ENCODE results near the gene ZNF724.

ZNF724 gene

GRCh38 chr19:23203841-23204344, 46.3 kb downstream of the ZNF724 start (continued):
- TF ChIP-seq CREB5 (CRISPR knock-in tag; IDR thresholded peaks at IDR 0.05; ENCODE audit: low read depth) (no peak), RARB (CRISPR knock-in tag; IDR thresholded peaks at IDR 0.05) (no peak), TOX (CRISPR knock-in tag; IDR thresholded peaks at IDR 0.05; ENCODE audit: borderline replicate concordance) (no peak)

GRCh38 chr19:23190341-23190740, 59.9 kb downstream of the ZNF724 start:
- no peak for TF ChIP-seq POU6F1 (CRISPR knock-in tag; IDR thresholded peaks at IDR 0.05; ENCODE audit: borderline replicate concordance, low read depth)
- TF ChIP-seq ISL1 (CRISPR knock-in tag; IDR thresholded peaks at IDR 0.05): no peak
- no peak for TF ChIP-seq ZNF8 (CRISPR knock-in tag; IDR thresholded peaks at IDR 0.05)
- TF ChIP-seq PPARA (CRISPR knock-in tag; IDR thresholded peaks at IDR 0.05; ENCODE audit: borderline replicate concordance): no peak
- TF ChIP-seq ZNF565 (CRISPR knock-in tag; conservative IDR thresholded peaks at IDR 0.05; ENCODE audit: low read depth): no peak
- no peak for TF ChIP-seq PATZ1 (CRISPR knock-in tag; IDR thresholded peaks at IDR 0.05; ENCODE audit: borderline replicate concordance)
- TF ChIP-seq TSHZ2 (CRISPR knock-in tag; IDR thresholded peaks at IDR 0.05): no peak
- TF ChIP-seq OSR1 (CRISPR knock-in tag; IDR thresholded peaks at IDR 0.05): no peak
- no peak for TF ChIP-seq ARNTL (CRISPR knock-in tag; IDR thresholded peaks at IDR 0.05; ENCODE audit: borderline replicate concordance, low read depth)
- no peak for TF ChIP-seq CREB5 (CRISPR knock-in tag; IDR thresholded peaks at IDR 0.05; ENCODE audit: low read depth)
- TF ChIP-seq BACH2 (CRISPR knock-in tag; IDR thresholded peaks at IDR 0.05; ENCODE audit: borderline replicate concordance): no peak
- no peak for TF ChIP-seq GLIS3 (CRISPR knock-in tag; IDR thresholded peaks at IDR 0.05)
- no peak for TF ChIP-seq CSRNP3 (CRISPR knock-in tag; IDR thresholded peaks at IDR 0.05)
- TF ChIP-seq SNAI2 (CRISPR knock-in tag; IDR thresholded peaks at IDR 0.05): no peak
- TF ChIP-seq ZFP30 (CRISPR knock-in tag; IDR thresholded peaks at IDR 0.05): no peak
- no peak for TF ChIP-seq ZNF70 (CRISPR knock-in tag; IDR thresholded peaks at IDR 0.05)
- no peak for TF ChIP-seq ZC3H10 (CRISPR knock-in tag; IDR thresholded peaks at IDR 0.05)
- ATAC-seq: no peak

- no peak for TF ChIP-seq OSR1 (CRISPR knock-in tag; IDR thresholded peaks at IDR 0.05)
- no peak for TF ChIP-seq BACH2 (CRISPR knock-in tag; IDR thresholded peaks at IDR 0.05; ENCODE audit: borderline replicate concordance)
- TF ChIP-seq ESRRG (CRISPR knock-in tag; IDR thresholded peaks at IDR 0.05): no peak
- no peak for ATAC-seq
Observed at GRCh38 chr19:23183251-23183650, 66.9 kb downstream of the ZNF724 start.
